Measurements from ENCODE around the gene SFXN3.

The SFXN3 gene

GRCh38 chr10:101046332-101047238 is 15.6 kb downstream of the SFXN3 start:
- no peak for DNase-seq
- in situ Hi-C loops (cut with HindIII; ENCODE audit: low pct_ligation_motif_present, low pct_unique_long_range_greater_than_20kb, low sequenced_read_pairs), result no loop called here

- in situ Hi-C loops (cut with HindIII; ENCODE audit: low pct_ligation_motif_present, low pct_unique_long_range_greater_than_20kb, low sequenced_read_pairs), result no loop called here
- DNase-seq, result no peak
These were observed 16.2 kb downstream of the SFXN3 start for GRCh38 chr10:101047268-101047667.

GRCh38 chr10:101047961-101048892 is 17.2 kb downstream of the SFXN3 start:
- no peak for DNase-seq
- in situ Hi-C loops (cut with HindIII; ENCODE audit: low pct_ligation_motif_present, low pct_unique_long_range_greater_than_20kb, low sequenced_read_pairs), result no loop called here

- in situ Hi-C loops (cut with HindIII; ENCODE audit: low pct_ligation_motif_present, low pct_unique_long_range_greater_than_20kb, low sequenced_read_pairs), result no loop called here
- peak; percentile 77 for DNase-seq
These were observed 19.4 kb downstream of the SFXN3 start for GRCh38 chr10:101050208-101051069.

- peak; percentile 48 for DNase-seq
- in situ Hi-C loops (cut with HindIII; ENCODE audit: low pct_ligation_motif_present, low pct_unique_long_range_greater_than_20kb, low sequenced_read_pairs), result no loop called here
These were observed 21.3 kb downstream of the SFXN3 start for GRCh38 chr10:101052285-101052684.

GRCh38 chr10:101053516-101053915 is 22.5 kb downstream of the SFXN3 start:
- DNase-seq, result no peak
- in situ Hi-C loops (cut with HindIII; ENCODE audit: low pct_ligation_motif_present, low pct_unique_long_range_greater_than_20kb, low sequenced_read_pairs), result no loop called here

GRCh38 chr10:101054351-101054750 is 23.3 kb downstream of the SFXN3 start:
- in situ Hi-C loops (cut with HindIII; ENCODE audit: low pct_ligation_motif_present, low pct_unique_long_range_greater_than_20kb, low sequenced_read_pairs), result no loop called here
- DNase-seq, result no peak

- in situ Hi-C loops (cut with HindIII; ENCODE audit: low pct_ligation_motif_present, low pct_unique_long_range_greater_than_20kb, low sequenced_read_pairs), result no loop called here
These were observed 23.8 kb downstream of the SFXN3 start for GRCh38 chr10:101054876-101055275.

GRCh38 chr10:101055411-101055810 is 24.4 kb downstream of the SFXN3 start:
- in situ Hi-C loops (cut with HindIII; ENCODE audit: low pct_ligation_motif_present, low pct_unique_long_range_greater_than_20kb, low sequenced_read_pairs), result no loop called here
- no peak for DNase-seq

More at GRCh38 chr10:101054876-101055275, 23.8 kb downstream of the SFXN3 start:
- DNase-seq, result no peak

GRCh38 chr10:101056365-101057151 is 25.5 kb downstream of the SFXN3 start:
- no peak for DNase-seq
- in situ Hi-C loops (cut with HindIII; ENCODE audit: low pct_ligation_motif_present, low pct_unique_long_range_greater_than_20kb, low sequenced_read_pairs), result no loop called here

- DNase-seq, result peak; percentile 99
These were observed 29.3 kb downstream of the SFXN3 start for GRCh38 chr10:101060036-101060950.

GRCh38 chr10:101060951-101061623 is 30.1 kb downstream of the SFXN3 start:
- DNase-seq, result peak; percentile 95
- in situ Hi-C loops (cut with HindIII; ENCODE audit: low pct_ligation_motif_present, low pct_unique_long_range_greater_than_20kb, low sequenced_read_pairs), result no loop called here

More at GRCh38 chr10:101060036-101060950, 29.3 kb downstream of the SFXN3 start:
- in situ Hi-C loops (cut with HindIII; ENCODE audit: low pct_ligation_motif_present, low pct_unique_long_range_greater_than_20kb, low sequenced_read_pairs), result no loop called here

- DNase-seq, result no peak
- in situ Hi-C loops (cut with HindIII; ENCODE audit: low pct_ligation_motif_present, low pct_unique_long_range_greater_than_20kb, low sequenced_read_pairs), result no loop called here
These were observed 30.7 kb downstream of the SFXN3 start, which contains the start of gene KAZALD1 for GRCh38 chr10:101061624-101062231. Gene KAZALD1, plus strand, starts transcription at chr10:101061989. Its CDS starts 604 bp downstream, at chr10:101062593.

- in situ Hi-C loops (cut with HindIII; ENCODE audit: low pct_ligation_motif_present, low pct_unique_long_range_greater_than_20kb, low sequenced_read_pairs), result no loop called here
- peak; percentile 58 for DNase-seq
These were observed 31.4 kb downstream of the SFXN3 start for GRCh38 chr10:101062232-101063049.

GRCh38 chr10:101063050-101063525 is 32.1 kb downstream of the SFXN3 start:
- DNase-seq, result no peak
- in situ Hi-C loops (cut with HindIII; ENCODE audit: low pct_ligation_motif_present, low pct_unique_long_range_greater_than_20kb, low sequenced_read_pairs), result no loop called here

Data from ACHN (cell line).